ENCODE measurements around the gene MAPK8IP3.

GRCh38 chr16:1661826-1662225 lies 44.2 kb upstream of the MAPK8IP3 start:
- TF ChIP-seq POLR2A (IDR thresholded peaks at IDR 0.05), result no peak
- TF ChIP-seq, protein P1, sequence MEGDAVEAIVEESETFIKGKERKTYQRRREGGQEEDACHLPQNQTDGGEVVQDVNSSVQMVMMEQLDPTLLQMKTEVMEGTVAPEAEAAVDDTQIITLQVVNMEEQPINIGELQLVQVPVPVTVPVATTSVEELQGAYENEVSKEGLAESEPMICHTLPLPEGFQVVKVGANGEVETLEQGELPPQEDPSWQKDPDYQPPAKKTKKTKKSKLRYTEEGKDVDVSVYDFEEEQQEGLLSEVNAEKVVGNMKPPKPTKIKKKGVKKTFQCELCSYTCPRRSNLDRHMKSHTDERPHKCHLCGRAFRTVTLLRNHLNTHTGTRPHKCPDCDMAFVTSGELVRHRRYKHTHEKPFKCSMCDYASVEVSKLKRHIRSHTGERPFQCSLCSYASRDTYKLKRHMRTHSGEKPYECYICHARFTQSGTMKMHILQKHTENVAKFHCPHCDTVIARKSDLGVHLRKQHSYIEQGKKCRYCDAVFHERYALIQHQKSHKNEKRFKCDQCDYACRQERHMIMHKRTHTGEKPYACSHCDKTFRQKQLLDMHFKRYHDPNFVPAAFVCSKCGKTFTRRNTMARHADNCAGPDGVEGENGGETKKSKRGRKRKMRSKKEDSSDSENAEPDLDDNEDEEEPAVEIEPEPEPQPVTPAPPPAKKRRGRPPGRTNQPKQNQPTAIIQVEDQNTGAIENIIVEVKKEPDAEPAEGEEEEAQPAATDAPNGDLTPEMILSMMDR (IDR thresholded peaks at IDR 0.05), result no peak

All from Peyer's patch (tissue), 4 donors.